ENCODE data around the gene PACSIN1.

The PACSIN1 gene

GRCh38 chr6:34515473-34516387 lies 49.9 kb downstream of the PACSIN1 start:
- DNase-seq, result no peak

GRCh38 chr6:34516391-34517324 lies 50.8 kb downstream of the PACSIN1 start:
- DNase-seq, result no peak

- no peak for DNase-seq
Measured at GRCh38 chr6:34517461-34517881, 51.6 kb downstream of the PACSIN1 start.

DNA sequence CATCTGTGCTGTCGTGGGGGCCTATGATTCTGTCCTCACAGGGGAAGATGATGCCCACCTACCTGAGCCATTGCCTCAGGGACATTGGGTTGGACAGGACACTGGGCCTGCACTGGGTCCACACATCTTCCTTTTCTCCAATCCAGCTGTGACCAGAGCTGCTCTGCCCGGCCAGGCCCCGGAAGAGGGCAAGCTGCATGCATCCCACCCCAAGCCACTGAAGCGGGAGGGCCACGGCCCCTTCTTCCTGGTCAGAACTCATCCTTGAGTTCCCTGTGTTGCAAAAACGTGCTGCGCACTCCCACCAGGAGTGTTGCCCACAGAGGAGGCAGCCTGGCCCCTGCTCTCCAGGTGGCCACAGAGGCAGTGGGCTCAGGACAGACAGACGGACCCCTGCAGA lies 52.1 kb downstream of the PACSIN1 start:
- no peak for DNase-seq

- DNase-seq, result no peak
Measured at GRCh38 chr6:34518669-34519365, 52.9 kb downstream of the PACSIN1 start.

DNA sequence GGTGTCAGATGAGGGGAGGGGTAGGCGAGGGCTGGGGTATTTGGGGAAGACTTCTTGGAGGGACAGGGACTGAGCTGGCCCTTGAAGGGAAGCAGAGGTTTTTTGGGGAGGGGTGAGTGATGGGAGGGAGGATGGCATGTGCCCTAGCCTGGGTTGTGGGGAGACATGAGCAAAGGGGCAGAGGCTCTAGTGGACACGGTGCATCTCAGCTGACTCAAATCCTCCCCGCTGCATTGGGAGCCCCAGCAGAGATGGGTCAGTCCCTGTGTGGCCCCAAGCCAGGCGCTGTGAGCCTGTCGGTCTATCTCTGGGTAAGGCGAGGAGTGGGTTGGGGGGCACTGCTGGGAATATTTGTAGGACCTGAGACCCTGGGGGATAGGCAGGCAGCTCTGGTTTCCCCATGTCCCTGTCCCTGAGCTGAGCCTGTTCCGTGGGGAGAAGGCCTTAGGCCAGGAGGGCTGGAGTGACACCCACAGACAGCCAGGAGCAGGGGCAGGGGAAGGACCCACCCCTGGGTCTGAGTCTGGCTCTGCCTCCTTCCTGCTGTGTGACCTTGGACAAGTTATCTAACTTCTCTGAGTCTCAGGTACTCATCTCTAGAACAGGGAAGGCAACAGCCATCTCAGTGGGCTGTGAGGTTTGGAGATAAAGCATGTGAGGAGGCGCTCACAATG lies 54.2 kb downstream of the PACSIN1 start:
- no peak for DNase-seq

- no peak for DNase-seq
Measured at GRCh38 chr6:34520645-34521462, 55.0 kb downstream of the PACSIN1 start.

- DNase-seq, result no peak
Measured at GRCh38 chr6:34521463-34522285, 55.8 kb downstream of the PACSIN1 start.

GRCh38 chr6:34522761-34523160 lies 56.9 kb downstream of the PACSIN1 start:
- DNase-seq, result no peak

GRCh38 chr6:34523441-34524206 lies 57.7 kb downstream of the PACSIN1 start:
- no peak for DNase-seq

- no peak for DNase-seq
Measured at GRCh38 chr6:34524499-34524898, 58.6 kb downstream of the PACSIN1 start.

- no peak for DNase-seq
Measured at GRCh38 chr6:34524971-34525370, 59.1 kb downstream of the PACSIN1 start.

- no peak for DNase-seq
Measured at GRCh38 chr6:34525431-34526175, 59.7 kb downstream of the PACSIN1 start.

DNA sequence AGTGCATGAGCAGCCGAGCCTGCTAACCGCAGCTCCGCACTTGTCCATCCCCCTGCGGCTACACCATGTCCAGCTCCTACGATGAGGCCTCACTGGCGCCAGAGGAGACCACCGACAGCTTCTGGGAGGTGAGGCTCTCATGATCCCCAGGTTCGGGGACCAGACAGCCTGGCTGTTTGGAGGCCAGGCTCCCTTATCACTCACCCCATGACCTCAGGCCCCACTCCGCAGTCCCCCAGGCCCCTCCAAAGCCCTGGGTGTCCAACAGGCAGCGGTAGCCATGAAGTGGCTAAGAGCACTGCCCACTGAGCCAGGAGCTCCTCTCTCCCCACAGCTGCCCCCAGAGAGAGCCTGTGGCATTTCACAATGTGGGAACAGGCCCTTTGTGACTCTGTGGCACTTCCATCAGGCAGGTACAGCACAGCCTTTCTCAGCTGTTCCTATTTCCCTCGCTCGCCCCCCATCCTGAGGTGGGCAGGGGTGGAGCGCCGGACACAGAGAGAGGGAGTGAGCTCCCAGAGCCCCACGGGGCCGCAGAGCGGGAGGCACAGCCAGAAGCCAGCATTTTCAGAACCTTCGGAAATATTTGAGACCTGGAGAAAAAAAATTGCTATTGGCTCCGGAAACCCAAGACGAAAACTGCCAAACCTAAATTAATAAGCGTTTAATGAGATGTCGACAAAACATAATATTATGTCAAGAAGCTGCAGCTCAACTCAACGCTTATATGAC lies 60.5 kb downstream of the PACSIN1 start:
- no peak for DNase-seq

GRCh38 chr6:34526992-34527728 lies 61.3 kb downstream of the PACSIN1 start:
- DNase-seq, result peak; percentile 98

DNA sequence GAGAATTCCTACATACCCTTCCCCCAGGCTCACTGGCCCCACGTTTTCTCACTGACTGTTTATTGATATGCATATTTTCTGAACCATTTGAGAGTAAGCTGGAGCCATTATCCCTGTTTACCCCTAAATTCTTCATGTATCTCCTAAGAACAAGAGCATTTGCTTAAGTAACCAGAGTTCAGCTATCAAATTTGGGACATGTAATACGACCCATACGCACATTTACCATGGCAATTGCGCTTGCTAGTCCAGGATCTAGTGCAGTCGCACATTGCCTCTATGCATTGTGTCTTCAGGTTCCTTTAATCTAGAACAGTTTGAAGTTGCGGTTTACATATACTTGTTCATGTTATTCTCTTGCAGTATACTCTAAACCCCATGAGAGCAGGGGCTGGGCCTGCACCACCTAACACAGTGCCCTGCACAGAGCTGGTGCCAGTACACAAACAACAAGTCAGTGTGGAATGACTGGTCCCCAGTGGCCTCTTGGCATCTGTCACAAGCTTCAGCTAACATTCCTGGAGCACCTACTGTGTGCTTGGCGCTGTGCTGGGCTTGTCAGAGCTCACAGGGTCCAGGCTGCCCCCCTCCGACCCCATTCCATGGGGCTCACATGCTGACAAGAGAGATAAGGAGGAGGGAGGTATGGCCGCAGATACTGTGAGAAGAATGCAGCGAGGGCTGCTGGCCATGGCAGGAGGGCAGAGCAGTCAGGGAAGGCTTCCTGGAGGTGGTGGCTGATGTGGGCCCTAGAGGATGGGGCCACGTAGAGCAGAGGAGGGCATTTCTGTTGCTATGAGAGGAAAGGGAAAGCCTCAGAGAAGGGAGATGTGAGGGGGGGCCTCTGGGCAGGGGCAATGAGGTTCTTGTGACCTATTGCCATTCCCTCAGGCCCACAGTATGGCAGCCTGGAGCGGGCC lies 62.1 kb downstream of the PACSIN1 start:
- no peak for DNase-seq

Data from T-helper 9 cell (primary cell).